ENCODE results near the gene ATP8A2.

ATP8A2 gene

GRCh38 chr13:25862156-25862555 lies 490.4 kb downstream of the ATP8A2 start:
- DNase-seq = no peak

GRCh38 chr13:25864116-25864515 lies 492.3 kb downstream of the ATP8A2 start:
- DNase-seq = no peak

- no peak for DNase-seq
Observed at GRCh38 chr13:25864936-25865335, 493.2 kb downstream of the ATP8A2 start.

GRCh38 chr13:25865391-25865790 lies 493.6 kb downstream of the ATP8A2 start:
- no peak for DNase-seq

GRCh38 chr13:25867038-25867437 lies 495.3 kb downstream of the ATP8A2 start:
- no peak for DNase-seq

GRCh38 chr13:25868490-25868889 lies 496.7 kb downstream of the ATP8A2 start:
- DNase-seq = no peak

- no peak for DNase-seq
Observed at GRCh38 chr13:25869941-25870340, 498.2 kb downstream of the ATP8A2 start.

- DNase-seq = no peak
Observed at GRCh38 chr13:25871389-25872125, 499.8 kb downstream of the ATP8A2 start.

GRCh38 chr13:25872481-25873241 lies 500.9 kb downstream of the ATP8A2 start:
- DNase-seq = no peak

- no peak for DNase-seq
Observed at GRCh38 chr13:25873242-25873612, 501.5 kb downstream of the ATP8A2 start.

GRCh38 chr13:25874064-25874737 lies 502.4 kb downstream of the ATP8A2 start:
- no peak for DNase-seq

- no peak for DNase-seq
Observed at GRCh38 chr13:25874907-25875306, 503.1 kb downstream of the ATP8A2 start.

- no peak for DNase-seq
Observed at GRCh38 chr13:25876247-25876646, 504.5 kb downstream of the ATP8A2 start.

- no peak for DNase-seq
Observed at GRCh38 chr13:25879466-25879865, 507.7 kb downstream of the ATP8A2 start.

GRCh38 chr13:25881136-25881926 lies 509.6 kb downstream of the ATP8A2 start:
- DNase-seq = peak; percentile 23

GRCh38 chr13:25881971-25882451 lies 510.2 kb downstream of the ATP8A2 start:
- DNase-seq = peak; percentile 48

- DNase-seq = no peak
Observed at GRCh38 chr13:25882466-25883357, 510.9 kb downstream of the ATP8A2 start.

GRCh38 chr13:25885418-25885817 lies 513.6 kb downstream of the ATP8A2 start:
- DNase-seq = no peak

- DNase-seq = peak; percentile 82
Observed at GRCh38 chr13:25886438-25887214, 514.9 kb downstream of the ATP8A2 start.

GRCh38 chr13:25887962-25888655 lies 516.3 kb downstream of the ATP8A2 start:
- no peak for DNase-seq
